Measurements from ENCODE around the gene CATSPERE.

CATSPERE gene

GRCh38 chr1:244654108-244655038, 193.3 kb downstream of the CATSPERE start:
- no peak for TF ChIP-seq NFIC (IDR thresholded peaks at IDR 0.05)
- no peak for TF ChIP-seq YY1 (IDR thresholded peaks at IDR 0.05; ENCODE audit: low read depth)
- TF ChIP-seq FOXM1 (IDR thresholded peaks at IDR 0.05; ENCODE audit: borderline replicate concordance, low read depth) = no peak
- TF ChIP-seq CREB1 (IDR thresholded peaks at IDR 0.05; ENCODE audit: low read depth) = no peak
- no peak for TF ChIP-seq REST (IDR thresholded peaks at IDR 0.05; ENCODE audit: low read depth)
- no peak for TF ChIP-seq TEAD4 (IDR thresholded peaks at IDR 0.05)

GRCh38 chr1:244655186-244655585, 194.1 kb downstream of the CATSPERE start:
- TF ChIP-seq CEBPB (IDR thresholded peaks at IDR 0.05) = no peak
- TF ChIP-seq MAX (IDR thresholded peaks at IDR 0.05) = no peak
- no peak for TF ChIP-seq FOXM1 (IDR thresholded peaks at IDR 0.05; ENCODE audit: borderline replicate concordance, low read depth)
- TF ChIP-seq USF1 (IDR thresholded peaks at IDR 0.05) = no peak
- TF ChIP-seq TEAD4 (IDR thresholded peaks at IDR 0.05) = no peak
- no peak for TF ChIP-seq TCF12 (IDR thresholded peaks at IDR 0.05; ENCODE audit: low read depth)
- TF ChIP-seq TAF1 (IDR thresholded peaks at IDR 0.05; ENCODE audit: low read depth) = no peak
- TF ChIP-seq YY1 (IDR thresholded peaks at IDR 0.05; ENCODE audit: low read depth) = no peak
- TF ChIP-seq REST (IDR thresholded peaks at IDR 0.05; ENCODE audit: low read depth) = no peak
- no peak for TF ChIP-seq CREB1 (IDR thresholded peaks at IDR 0.05; ENCODE audit: low read depth)
- no peak for TF ChIP-seq NFIC (IDR thresholded peaks at IDR 0.05)
- no peak for TF ChIP-seq ZBTB7A (IDR thresholded peaks at IDR 0.05; ENCODE audit: low read depth)
- no peak for TF ChIP-seq EGR1 (IDR thresholded peaks at IDR 0.05)
- no peak for TF ChIP-seq RAD21 (IDR thresholded peaks at IDR 0.05; ENCODE audit: low read depth)
- TF ChIP-seq EP300 (IDR thresholded peaks at IDR 0.05; ENCODE audit: borderline replicate concordance) = no peak

- TF ChIP-seq REST (IDR thresholded peaks at IDR 0.05; ENCODE audit: low read depth) (no peak), EP300 (IDR thresholded peaks at IDR 0.05; ENCODE audit: borderline replicate concordance) (no peak), YY1 (IDR thresholded peaks at IDR 0.05; ENCODE audit: low read depth) (no peak), ZBTB7A (IDR thresholded peaks at IDR 0.05; ENCODE audit: low read depth) (no peak), FOXM1 (IDR thresholded peaks at IDR 0.05; ENCODE audit: borderline replicate concordance, low read depth) (no peak), TAF1 (IDR thresholded peaks at IDR 0.05; ENCODE audit: low read depth) (no peak), CREB1 (IDR thresholded peaks at IDR 0.05; ENCODE audit: low read depth) (no peak), NFIC (IDR thresholded peaks at IDR 0.05) (no peak), EGR1 (IDR thresholded peaks at IDR 0.05) (no peak)
These were observed 196.3 kb downstream of the CATSPERE start for GRCh38 chr1:244657421-244657820.

- TF ChIP-seq FOXM1 (IDR thresholded peaks at IDR 0.05; ENCODE audit: borderline replicate concordance, low read depth) (no peak), ZBTB7A (IDR thresholded peaks at IDR 0.05; ENCODE audit: low read depth) (no peak), CREB1 (IDR thresholded peaks at IDR 0.05; ENCODE audit: low read depth) (no peak)
These were observed 198.6 kb downstream of the CATSPERE start for GRCh38 chr1:244659694-244660093.

- no peak for TF ChIP-seq TCF12 (IDR thresholded peaks at IDR 0.05; ENCODE audit: low read depth)
These were observed 199.5 kb downstream of the CATSPERE start for GRCh38 chr1:244660595-244660994.

All from Ishikawa (cell line).